HG02884 (cell line): ENCODE results near the gene ACAD10.
"Not testable (repeated sequence)": the region's sequence is repeated elsewhere in the genome, so short reads cannot be mapped to it uniquely, and the experiment has no call there.

Source experiments
- ATAC-seq: cut with Tn5 transposase; IDR thresholded peaks from one replicate; pipeline ENCODE4 v1.9.1; 2021; ENCODE audit warnings: mild to moderate bottlenecking, moderate library complexity; ENCODE audit not compliant: unreplicated experiment

ACAD10 gene

GRCh38 chr12:111685811-111686573 is at the start of gene ACAD10, which contains the start of gene BRAP:
TSS of gene ACAD10 (plus strand) at chr12:111686053. CDS start at chr12:111692710, 6,657 bp downstream.
TSS of gene BRAP (minus strand) at chr12:111685956. CDS start at chr12:111685792, 164 bp downstream.
- peak; percentile 76 for ATAC-seq

- no peak for ATAC-seq
Observed at GRCh38 chr12:111636209-111636945, 49.5 kb upstream of the ACAD10 start.

GRCh38 chr12:111638556-111638955 is 47.3 kb upstream of the ACAD10 start:
- ATAC-seq = no peak

- no peak for ATAC-seq
Observed at GRCh38 chr12:111640506-111640905, 45.3 kb upstream of the ACAD10 start.

GRCh38 chr12:111642681-111643426 is 43.0 kb upstream of the ACAD10 start:
- ATAC-seq = no peak

- ATAC-seq = no peak
Observed at GRCh38 chr12:111643427-111643826, 42.4 kb upstream of the ACAD10 start.

- ATAC-seq = no peak
Observed at GRCh38 chr12:111645433-111645832, 40.4 kb upstream of the ACAD10 start.

GRCh38 chr12:111650912-111651311 is 34.9 kb upstream of the ACAD10 start:
- ATAC-seq = no peak

- ATAC-seq = not testable (repeated sequence)
Observed at GRCh38 chr12:111652530-111652929, 33.3 kb upstream of the ACAD10 start.

- no peak for ATAC-seq
Observed at GRCh38 chr12:111653596-111653995, 32.3 kb upstream of the ACAD10 start.

GRCh38 chr12:111655356-111655755 is 30.5 kb upstream of the ACAD10 start:
- no peak for ATAC-seq

GRCh38 chr12:111656016-111656415 is 29.8 kb upstream of the ACAD10 start:
- no peak for ATAC-seq

- ATAC-seq = no peak
Observed at GRCh38 chr12:111664499-111664898, 21.4 kb upstream of the ACAD10 start.

- no peak for ATAC-seq
Observed at GRCh38 chr12:111664961-111665865, 20.6 kb upstream of the ACAD10 start.

- ATAC-seq = no peak
Observed at GRCh38 chr12:111672822-111673381, 13.0 kb upstream of the ACAD10 start.

- ATAC-seq = no peak
Observed at GRCh38 chr12:111673503-111673902, 12.3 kb upstream of the ACAD10 start.

GRCh38 chr12:111677186-111677585 is 8.7 kb upstream of the ACAD10 start:
- ATAC-seq = no peak

GRCh38 chr12:111684485-111685198 is 1.2 kb upstream of the ACAD10 start:
- not testable (repeated sequence) for ATAC-seq

GRCh38 chr12:111685322-111685810 is 487 bp upstream of the ACAD10 start:
- peak; percentile 26 for ATAC-seq
